Measurements from ENCODE around the gene SLC18B1. TPM values are rescaled to one million over a fixed set of nuclear protein-coding genes. Genes with fewer than 3 reads are reported as not detected.

Gene SLC18B1
- total and polyA plus RNA-seq, 9 donors: 3.2 to 15.2 (median 9.7) TPM

GRCh38 chr6:132730560-132730959 lies 67.9 kb downstream of the SLC18B1 start:
- H3K9me3 ChIP-seq: no peaks in the 10 kb centered on the region
- H3K4me1 ChIP-seq (ENCODE audit: insufficient read depth): no peaks in the 10 kb centered on the region
- H3K4me3 ChIP-seq: no peak overlapping the region
- H3K27me3 ChIP-seq: no peaks in the 10 kb centered on the region
- no peaks in the 10 kb centered on the region for H3K36me3 ChIP-seq
- no peak overlapping the region for H3K27ac ChIP-seq
- intact Hi-C loops (cut with DNase I): no loop called here
- no peak for TF ChIP-seq EP300 (IDR thresholded peaks at IDR 0.05)
- TF ChIP-seq, protein P1, sequence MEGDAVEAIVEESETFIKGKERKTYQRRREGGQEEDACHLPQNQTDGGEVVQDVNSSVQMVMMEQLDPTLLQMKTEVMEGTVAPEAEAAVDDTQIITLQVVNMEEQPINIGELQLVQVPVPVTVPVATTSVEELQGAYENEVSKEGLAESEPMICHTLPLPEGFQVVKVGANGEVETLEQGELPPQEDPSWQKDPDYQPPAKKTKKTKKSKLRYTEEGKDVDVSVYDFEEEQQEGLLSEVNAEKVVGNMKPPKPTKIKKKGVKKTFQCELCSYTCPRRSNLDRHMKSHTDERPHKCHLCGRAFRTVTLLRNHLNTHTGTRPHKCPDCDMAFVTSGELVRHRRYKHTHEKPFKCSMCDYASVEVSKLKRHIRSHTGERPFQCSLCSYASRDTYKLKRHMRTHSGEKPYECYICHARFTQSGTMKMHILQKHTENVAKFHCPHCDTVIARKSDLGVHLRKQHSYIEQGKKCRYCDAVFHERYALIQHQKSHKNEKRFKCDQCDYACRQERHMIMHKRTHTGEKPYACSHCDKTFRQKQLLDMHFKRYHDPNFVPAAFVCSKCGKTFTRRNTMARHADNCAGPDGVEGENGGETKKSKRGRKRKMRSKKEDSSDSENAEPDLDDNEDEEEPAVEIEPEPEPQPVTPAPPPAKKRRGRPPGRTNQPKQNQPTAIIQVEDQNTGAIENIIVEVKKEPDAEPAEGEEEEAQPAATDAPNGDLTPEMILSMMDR (IDR thresholded peaks at IDR 0.05): no peak
- no peak for TF ChIP-seq POLR2A (IDR thresholded peaks at IDR 0.05)
- DNase-seq: no peak
- WGBS, 3 donors: 80 to 85% (median 80%) methylated on average over 3 of the region's 3 CpGs

DNA sequence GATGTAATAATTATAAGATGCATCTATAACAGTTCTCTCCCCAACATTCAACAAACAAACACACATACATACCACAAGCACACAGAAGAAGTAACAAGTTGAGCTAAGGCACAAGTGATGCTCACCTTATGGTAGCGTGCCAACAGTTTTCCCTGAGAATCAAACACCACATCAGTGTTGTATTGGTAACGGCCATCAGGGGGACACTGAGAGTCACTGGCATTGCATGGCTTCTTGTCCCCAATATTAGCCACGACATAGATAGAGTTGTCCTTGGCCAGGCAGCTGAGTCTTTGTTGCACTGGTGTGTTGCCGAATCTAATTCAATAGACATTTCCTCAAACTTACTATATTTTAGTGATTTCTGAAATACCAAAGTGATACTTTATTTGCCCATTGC lies 69.8 kb downstream of the SLC18B1 start:
- Histone ChIP-seq H3K27ac (no peak overlapping the region), H3K36me3 (no peaks in the 10 kb centered on the region), H3K4me1 (ENCODE audit: insufficient read depth) (no peaks in the 10 kb centered on the region), H3K27me3 (no peaks in the 10 kb centered on the region), H3K4me3 (no peak overlapping the region), H3K9me3 (no peaks in the 10 kb centered on the region)
- TF ChIP-seq POLR2A (IDR thresholded peaks at IDR 0.05): no peak
- TF ChIP-seq EP300 (IDR thresholded peaks at IDR 0.05): no peak
- TF ChIP-seq, protein P1 (IDR thresholded peaks at IDR 0.05): no peak
- no peak for DNase-seq
- intact Hi-C loops (cut with DNase I): no loop called here
- WGBS, 3 donors: 73 to 77% (median 75%) methylated on average over 4 of the region's 4 CpGs

DNA sequence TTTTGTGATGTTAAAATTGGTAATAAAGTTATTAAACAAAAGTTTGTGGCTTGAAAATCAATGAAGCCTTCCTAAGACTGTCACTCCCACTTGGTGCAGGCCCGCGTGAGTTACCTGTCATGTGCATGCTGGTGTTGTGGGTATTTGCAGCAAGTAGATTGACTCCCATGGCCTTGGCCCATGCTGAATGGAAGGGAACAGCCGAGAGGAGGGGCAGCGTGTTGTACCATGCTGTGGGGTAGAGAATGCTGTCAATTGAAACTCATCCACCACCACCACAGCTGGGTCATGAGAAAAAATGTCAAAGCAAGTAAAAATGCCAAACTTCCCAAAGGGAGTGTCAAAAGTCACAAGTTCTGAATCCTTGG lies 71.8 kb downstream of the SLC18B1 start:
- 74 to 83% (median 75%) methylated on average over 4 of the region's 4 CpGs for WGBS, 3 donors
- no peak overlapping the region for H3K27ac ChIP-seq
- intact Hi-C loops (cut with DNase I): no loop called here

GRCh38 chr6:132725947-132726607 lies 72.4 kb downstream of the SLC18B1 start:
- 45 to 62% (median 46%) methylated on average over 6 of the region's 6 CpGs for WGBS, 3 donors
- intact Hi-C loops (cut with DNase I): no loop called here
- no peaks in the 10 kb centered on the region for H3K27me3 ChIP-seq

More for the DNA sequence above, 71.8 kb downstream of the SLC18B1 start:
- Histone ChIP-seq H3K36me3 (no peaks in the 10 kb centered on the region), H3K4me1 (ENCODE audit: insufficient read depth) (no peaks in the 10 kb centered on the region), H3K27me3 (no peaks in the 10 kb centered on the region), H3K9me3 (no peaks in the 10 kb centered on the region), H3K4me3 (no peak overlapping the region)
- TF ChIP-seq EP300 (IDR thresholded peaks at IDR 0.05) (no peak), POLR2A (IDR thresholded peaks at IDR 0.05) (no peak)
- DNase-seq: no peak

DNA sequence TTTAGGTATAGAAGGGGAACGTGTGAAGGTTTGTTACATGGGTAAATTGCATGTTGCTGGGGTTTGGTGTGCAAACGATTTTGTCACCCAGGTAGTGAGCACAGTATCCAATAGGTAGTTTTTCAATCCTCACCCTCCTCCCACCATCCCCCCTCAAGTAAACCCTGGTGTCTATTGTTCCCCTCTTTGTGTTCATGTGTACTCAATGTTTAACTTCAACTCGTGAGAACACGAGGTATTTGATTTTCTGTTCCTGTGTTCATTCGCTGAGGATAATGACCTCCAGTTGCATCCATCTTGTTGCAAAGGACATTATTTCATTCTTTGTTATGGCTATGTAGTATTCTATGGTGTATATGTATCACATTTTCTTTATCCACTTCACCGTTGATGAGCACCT lies 73.0 kb downstream of the SLC18B1 start:
- Histone ChIP-seq H3K4me1 (ENCODE audit: insufficient read depth) (no peaks in the 10 kb centered on the region), H3K27me3 (no peaks in the 10 kb centered on the region), H3K27ac (no peak overlapping the region), H3K4me3 (no peak overlapping the region), H3K36me3 (no peaks in the 10 kb centered on the region), H3K9me3 (no peaks in the 10 kb centered on the region)
- intact Hi-C loops (cut with DNase I): no loop called here
- WGBS, 3 donors: 86 to 88% (median 87%) methylated on average over 6 of the region's 6 CpGs
- no peak for DNase-seq
- no peak for TF ChIP-seq POLR2A (IDR thresholded peaks at IDR 0.05)
- no peak for TF ChIP-seq EP300 (IDR thresholded peaks at IDR 0.05)
- TF ChIP-seq, protein P1 (IDR thresholded peaks at IDR 0.05): no peak

More at GRCh38 chr6:132725947-132726607, 72.4 kb downstream of the SLC18B1 start:
- Histone ChIP-seq H3K27ac (no peak overlapping the region), H3K4me3 (no peak overlapping the region), H3K4me1 (ENCODE audit: insufficient read depth) (no peaks in the 10 kb centered on the region), H3K36me3 (no peaks in the 10 kb centered on the region), H3K9me3 (no peaks in the 10 kb centered on the region)
- no peak for DNase-seq
- TF ChIP-seq POLR2A (IDR thresholded peaks at IDR 0.05) (no peak), EP300 (IDR thresholded peaks at IDR 0.05) (no peak)
- TF ChIP-seq, protein P1 (IDR thresholded peaks at IDR 0.05): no peak
